ENCODE results near the gene EDN2. TPM values are rescaled to one million over a fixed set of nuclear protein-coding genes. Genes with fewer than 3 reads are reported as not detected.

Gene EDN2
- total and polyA plus RNA-seq, 2 of the 8 experiments (the other 6 are each of a cell fraction or from before 2014, with no cell fraction given): 0.32 to 0.39 TPM

GRCh38 chr1:41523071-41523470 lies 38.6 kb upstream of the EDN2 start:
- Histone ChIP-seq H3K23ac (ENCODE audit: insufficient read length) (no peak overlapping the region), H2BK120ac (replicated peaks; ENCODE audit: low read depth, low read length) (no peak overlapping the region), H2AK5ac (ENCODE audit: low read depth, low read length) (no peak overlapping the region), H2BK20ac (ENCODE audit: low read length) (no peak overlapping the region), H3K9ac (replicated peaks in 1 of 4; ENCODE audit: extremely low read depth in 1 of 4, low read depth in 3 of 4, low read length in 3 of 4) (no peak overlapping the region), H3K23me2 (ENCODE audit: low read depth, low read length) (peaks cover 20% of the 10 kb centered on the region; the same call in 1 of the 2 replicates), H2AFZ (ENCODE audit: low read length) (no peak overlapping the region), H4K91ac (replicated peaks; ENCODE audit: insufficient read length, low read length) (no peak overlapping the region), H3K4ac (replicated peaks; ENCODE audit: insufficient read length, low read depth, low read length) (no peak overlapping the region), H3K14ac (ENCODE audit: insufficient read length) (no peak overlapping the region), H4K8ac (ENCODE audit: extremely low read depth, insufficient read depth, low read length) (no peak overlapping the region), H3K9me3 (ENCODE audit: insufficient read depth in 2 of 2, low read depth in 1 of 2, low read length in 1 of 2) (no peaks in the 10 kb centered on the region; a peak in 1 of 4 replicates), H3K79me2 (ENCODE audit: control insufficient read depth in 1 of 2, insufficient read depth in 2 of 2, low read length in 2 of 2) (no peaks in the 10 kb centered on the region), H2BK15ac (ENCODE audit: low read length) (no peak overlapping the region), H3K4me1 (replicated peaks in 1 of 4; ENCODE audit: control insufficient read depth in 3 of 4, insufficient read depth in 4 of 4, low read length in 3 of 4) (peaks cover 0 to 5% (median 0%) of the 10 kb centered on the region in 4 experiments; a peak in 1 of 7 replicates), H3K36me3 (ENCODE audit: control insufficient read depth in 2 of 4, insufficient read depth in 4 of 4, low read length in 3 of 4) (no peaks in the 10 kb centered on the region), H3K4me2 (ENCODE audit: insufficient read depth in 1 of 2, low read depth in 2 of 2, low read length in 2 of 2) (no peak overlapping the region), H3K79me1 (ENCODE audit: low read depth, low read length) (no peaks in the 10 kb centered on the region), H2BK12ac (ENCODE audit: low read depth, low read length) (no peak overlapping the region), H2BK5ac (ENCODE audit: low read depth, low read length) (no peak overlapping the region), H4K5ac (ENCODE audit: insufficient read length, low read depth, low read length) (no peak overlapping the region), H4K20me1 (replicated peaks in 1 of 2; ENCODE audit: control insufficient read depth in 1 of 2, insufficient read depth in 2 of 2, low read length in 2 of 2) (peaks cover 0 to 6% of the 10 kb centered on the region in 2 experiments), H3K27ac (ENCODE audit: low read depth, low read length) (no peak overlapping the region), H3K27me3 (replicated peaks in 1 of 4; ENCODE audit: control insufficient read depth in 3 of 4, extremely low read depth in 1 of 4, insufficient read depth in 3 of 4, low read length in 3 of 4) (no peaks in the 10 kb centered on the region), H3K18ac (ENCODE audit: extremely low read depth, low read length) (no peak overlapping the region), H3K56ac (replicated peaks; ENCODE audit: insufficient read length, low read depth, low read length) (no peak overlapping the region), H3K4me3 (ENCODE audit: extremely low read depth in 1 of 4, insufficient read depth in 2 of 4, low read depth in 3 of 4, low read length in 4 of 4) (no peak overlapping the region)
- ChIA-PET POLR2A (ENCODE audit: partially characterized antibody) (no interaction called here), CTCF (ENCODE audit: partially characterized antibody) (interaction anchor here (0.6 to 5.0 kb wide), 10 partner anchors 11 to 264 kb away, joined by 3 to 40 read pairs (median 4); no protein-coding TSS in a partner anchor)
- 74% methylated on average over 10 of the region's 10 CpGs; no CpG with 5 or more reads in 1 of the 2 experiments for WGBS, 2 experiments (ENCODE audit: extremely low coverage in 1 of 2, insufficient coverage in 1 of 2, insufficient read length in 1 of 2, insufficient replicate concordance in 2 of 2, low coverage in 1 of 2, low lambda C conversion rate in 2 of 2, missing lambda C conversion rate in 1 of 2)
- DNase-seq (ENCODE audit: low read depth in 1 of 2, low spot score in 2 of 2) (no peak), FAIRE-seq (no peak)
- TF ChIP-seq SRF (IDR thresholded peaks at IDR 0.05; ENCODE audit: low read depth, low read length): no peak
- TF ChIP-seq HDAC6 (IDR thresholded peaks at IDR 0.05; ENCODE audit: low read depth, low read length): no peak
- no peak for TF ChIP-seq SP4 (IDR thresholded peaks at IDR 0.05; ENCODE audit: low read length)
- no peak for TF ChIP-seq MAFK (IDR thresholded peaks at IDR 0.05; ENCODE audit: low read depth, low read length)
- TF ChIP-seq TAF1 (IDR thresholded peaks at IDR 0.05; ENCODE audit: low read depth, low read length): no peak
- no peak for TF ChIP-seq BCL11A (IDR thresholded peaks at IDR 0.05; ENCODE audit: low read depth in 2 of 2, low read length in 2 of 2)
- no peak for TF ChIP-seq CEBPB (IDR thresholded peaks at IDR 0.05; ENCODE audit: low read depth, low read length)
- TF ChIP-seq RFX5 (IDR thresholded peaks at IDR 0.05; ENCODE audit: borderline replicate concordance, low read depth, low read length): no peak
- TF ChIP-seq, protein P1, sequence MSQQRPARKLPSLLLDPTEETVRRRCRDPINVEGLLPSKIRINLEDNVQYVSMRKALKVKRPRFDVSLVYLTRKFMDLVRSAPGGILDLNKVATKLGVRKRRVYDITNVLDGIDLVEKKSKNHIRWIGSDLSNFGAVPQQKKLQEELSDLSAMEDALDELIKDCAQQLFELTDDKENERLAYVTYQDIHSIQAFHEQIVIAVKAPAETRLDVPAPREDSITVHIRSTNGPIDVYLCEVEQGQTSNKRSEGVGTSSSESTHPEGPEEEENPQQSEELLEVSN (IDR thresholded peaks at IDR 0.05): no peak
- TF ChIP-seq CHD1 (IDR thresholded peaks at IDR 0.05; ENCODE audit: low read depth, low read length): no peak
- no peak for TF ChIP-seq RNF2 (IDR thresholded peaks at IDR 0.05; ENCODE audit: borderline replicate concordance, low read depth, low read length, missing control alignments, poor library complexity, severe bottlenecking)
- TF ChIP-seq TAF7 (optimal IDR thresholded peaks at IDR 0.05; ENCODE audit: borderline replicate concordance, low read depth, low read length): no peak
- TF ChIP-seq CBX8 (IDR thresholded peaks at IDR 0.05; ENCODE audit: borderline replicate concordance, low read depth, low read length): no peak
- TF ChIP-seq ZNF274 (IDR thresholded peaks at IDR 0.05; ENCODE audit: borderline replicate concordance, extremely low read depth, low read length): no peak
